Raji (cell line): Measurements from ENCODE around the gene MCCC1.

ENCODE experiments used
- POLR2A ChIP-seq: IDR thresholded peaks from 2 replicates; pipeline ENCODE4 v1.6.1; 2011; ENCODE audit warnings: low read depth, low read length, control low read depth; ENCODE audit not compliant: insufficient read depth

The MCCC1 gene

DNA sequence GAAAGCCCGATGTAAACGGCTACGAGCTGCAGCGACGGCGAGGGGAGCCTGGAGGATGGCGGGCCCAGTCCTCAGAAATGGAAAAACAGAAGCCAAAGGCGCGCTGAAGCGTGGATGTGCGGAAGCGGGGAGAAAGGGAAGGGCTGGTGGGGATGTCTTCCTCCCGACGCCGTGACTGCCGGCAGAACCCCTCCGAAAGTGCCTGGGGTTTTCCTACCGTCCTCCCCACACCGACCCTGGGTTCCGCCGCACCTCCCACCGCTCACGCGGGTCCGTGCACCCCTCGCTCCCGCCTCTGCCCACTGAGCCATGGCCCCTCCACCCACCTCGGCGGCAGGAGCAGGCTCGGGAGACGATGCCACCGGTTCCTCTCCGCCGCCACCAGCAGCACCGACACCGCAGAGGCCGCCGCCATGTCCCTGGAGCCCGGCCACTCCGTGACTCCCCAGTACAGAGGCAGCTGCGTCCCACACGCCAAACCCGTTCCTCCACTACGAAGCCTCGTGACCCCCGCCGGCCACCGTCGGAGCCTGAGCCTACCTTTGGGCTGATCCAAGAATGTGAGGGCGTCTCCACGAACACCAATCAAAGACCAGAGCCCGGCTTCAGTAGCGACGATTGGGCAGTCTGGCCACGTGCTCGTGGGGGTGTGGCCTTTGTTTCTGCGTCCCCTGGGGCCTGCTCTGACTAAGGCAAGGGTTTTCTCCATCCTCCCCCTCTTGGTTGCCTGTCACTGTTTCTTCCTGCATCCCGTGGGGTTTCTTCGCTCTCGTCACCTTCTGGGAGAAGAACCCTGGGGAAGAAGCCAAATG is at the start of gene MCCC1:
Gene MCCC1, minus strand, starts transcription at position 471 of the 812 bp plus-strand sequence. Its CDS starts 56 bp downstream, at position 415.
- peak; percentile 79 for TF ChIP-seq POLR2A

DNA sequence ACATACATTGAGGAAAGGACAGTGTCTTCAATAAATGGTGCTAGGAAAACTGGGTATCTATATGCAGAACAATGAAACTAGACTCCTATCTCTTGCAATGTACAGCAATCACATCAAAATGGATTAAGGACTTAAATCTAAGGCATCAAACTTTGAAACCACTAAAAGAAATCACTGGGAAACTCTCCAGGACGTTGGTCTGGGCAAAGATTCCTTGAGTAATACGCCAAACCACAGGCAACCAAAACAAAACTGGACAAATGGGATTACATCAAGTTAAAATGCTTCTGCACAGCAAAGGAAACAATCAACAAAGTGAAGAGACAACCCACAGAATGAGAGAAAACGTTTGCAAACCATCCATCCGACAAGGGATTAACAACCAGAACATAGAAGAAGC is 48.8 kb upstream of the MCCC1 start:
- no peak for TF ChIP-seq POLR2A

DNA sequence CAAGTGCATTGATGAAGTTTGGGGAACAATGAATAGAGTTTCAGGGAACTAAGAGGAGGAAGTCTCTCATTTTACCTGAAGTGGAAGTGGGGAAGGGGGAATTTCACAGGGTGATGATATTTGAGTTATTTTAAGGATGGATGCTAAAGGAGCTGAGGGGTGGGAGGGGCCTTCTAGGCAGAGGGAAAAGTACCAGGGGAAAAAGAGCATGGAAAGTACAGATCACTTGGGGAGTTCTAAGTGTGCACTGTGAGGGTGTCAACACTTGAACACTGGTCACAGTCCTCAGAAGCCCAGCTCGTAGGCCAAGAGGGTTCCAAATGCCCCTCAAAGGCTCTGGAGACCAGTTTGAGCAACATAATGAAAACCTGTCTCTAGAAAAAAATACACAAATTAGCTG is 45.1 kb upstream of the MCCC1 start:
- TF ChIP-seq POLR2A = no peak

DNA sequence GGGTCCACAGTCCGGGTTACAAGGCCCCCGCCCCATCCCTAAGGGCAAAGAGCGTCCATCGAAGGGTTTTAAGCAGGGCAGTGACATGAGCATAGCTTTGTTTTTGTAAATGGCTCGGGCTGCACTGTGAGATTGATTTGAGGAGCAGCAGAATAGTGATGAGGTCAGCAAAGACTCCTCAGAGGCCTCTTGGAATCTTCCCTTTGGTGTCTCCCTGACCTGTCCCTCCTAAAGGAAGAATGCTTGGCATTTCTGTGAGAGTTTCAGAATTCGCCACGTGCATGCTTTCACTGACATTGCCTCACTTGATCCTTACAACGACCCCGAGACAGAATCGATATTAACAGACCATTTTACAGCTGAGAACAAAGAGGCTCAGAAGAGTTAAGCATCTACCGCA is 42.9 kb upstream of the MCCC1 start:
- TF ChIP-seq POLR2A = no peak

DNA sequence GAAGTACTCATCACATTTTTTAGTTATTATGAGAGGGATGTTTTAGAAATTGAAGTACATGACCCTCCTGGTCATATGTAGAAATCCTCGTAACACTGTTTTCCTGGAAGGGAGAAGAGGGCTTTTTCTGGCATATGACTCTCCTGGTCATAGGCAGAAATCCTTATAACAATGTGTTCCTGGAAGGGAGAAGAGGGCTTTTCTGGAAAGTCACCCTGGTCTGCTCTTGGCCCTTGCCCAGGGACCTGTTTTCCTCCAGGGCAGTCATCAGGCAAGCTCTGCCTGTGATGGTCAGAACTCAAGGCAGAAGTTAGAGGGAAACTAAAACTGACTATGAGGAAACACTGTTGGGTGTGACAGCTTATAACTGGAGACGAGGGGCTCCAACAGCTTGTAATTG is 35.5 kb upstream of the MCCC1 start:
- no peak for TF ChIP-seq POLR2A

DNA sequence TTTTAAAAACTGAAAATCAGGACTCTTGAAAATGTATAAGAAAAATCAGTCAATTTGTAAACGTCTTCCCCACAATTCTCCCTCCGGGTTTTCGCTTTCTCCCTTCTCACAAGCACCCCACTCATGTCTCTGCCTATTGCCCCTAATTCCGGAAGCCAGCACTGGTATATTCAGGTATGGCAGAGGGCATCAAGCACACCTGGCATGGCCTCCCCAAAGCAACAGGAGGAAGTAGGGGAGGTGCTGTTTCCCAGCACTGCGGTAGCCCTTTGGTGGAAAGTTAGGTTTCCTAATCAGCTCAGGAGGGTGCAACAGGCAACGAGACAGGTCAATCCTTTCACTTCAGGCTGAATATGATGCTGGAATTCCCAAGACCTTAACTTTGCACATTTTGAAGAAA is 33.1 kb upstream of the MCCC1 start:
- TF ChIP-seq POLR2A = no peak

DNA sequence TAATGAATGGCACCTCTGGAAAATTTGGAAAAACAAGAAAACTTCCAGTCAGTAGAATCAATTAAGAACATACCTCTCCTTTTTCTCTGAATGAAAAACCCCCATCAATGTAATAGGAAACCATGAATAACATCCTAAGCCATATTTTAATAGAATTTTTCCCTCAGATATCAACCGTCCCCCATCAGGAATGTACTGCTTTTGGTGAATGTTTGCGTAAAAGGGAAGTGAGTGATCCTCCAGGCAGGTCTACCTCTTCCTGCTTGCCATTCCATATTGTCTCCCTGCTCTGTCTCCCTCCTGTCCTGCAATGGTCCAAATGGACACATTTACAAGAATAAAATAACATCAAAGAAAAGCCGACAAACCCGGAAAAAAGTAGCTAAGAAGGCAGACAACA is 32.4 kb upstream of the MCCC1 start:
- TF ChIP-seq POLR2A = no peak

DNA sequence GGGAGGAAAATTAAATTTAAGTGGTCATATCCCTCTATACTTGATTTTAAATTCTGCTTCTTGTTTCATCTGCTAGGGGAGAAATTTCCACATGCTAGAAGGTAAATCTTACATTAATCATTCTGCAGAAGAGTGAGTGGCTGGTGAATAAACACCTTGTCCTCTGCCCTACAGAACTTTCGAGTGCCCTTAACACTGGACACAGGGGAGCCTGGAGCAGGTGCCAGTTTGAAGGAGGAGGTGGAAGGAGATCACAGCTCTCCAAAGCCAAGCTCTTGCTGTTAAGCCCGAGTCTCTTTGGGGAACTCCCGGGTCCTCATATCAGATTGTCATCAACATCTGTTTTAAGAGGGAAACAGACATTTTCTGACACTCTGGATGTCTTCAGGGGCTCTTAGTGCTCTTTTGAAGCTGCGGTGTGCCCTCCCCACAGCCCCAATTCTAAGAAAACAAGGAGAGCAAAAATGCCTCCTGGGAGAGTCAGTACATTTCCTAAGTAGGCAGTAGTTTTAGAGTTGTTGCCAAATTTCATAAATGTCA is 32.0 kb upstream of the MCCC1 start:
- no peak for TF ChIP-seq POLR2A

DNA sequence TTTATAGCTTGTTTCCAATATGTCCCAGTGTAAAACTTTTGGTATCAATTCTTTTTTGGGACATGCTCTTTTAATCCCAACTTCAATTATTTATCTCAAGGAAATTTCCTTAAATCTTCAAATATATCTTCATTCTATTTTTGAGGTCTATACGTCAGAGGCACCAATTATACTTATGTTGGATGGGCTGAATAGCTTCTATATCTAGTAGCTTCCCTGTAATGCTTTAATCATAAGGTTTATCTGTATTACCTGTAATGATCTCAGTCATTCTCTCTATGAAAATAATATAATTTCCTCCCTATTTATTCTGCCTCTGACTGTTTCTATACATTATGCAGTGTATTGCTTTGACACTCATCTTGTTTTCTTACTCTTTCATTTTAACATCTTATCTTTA is 29.9 kb upstream of the MCCC1 start:
- no peak for TF ChIP-seq POLR2A

DNA sequence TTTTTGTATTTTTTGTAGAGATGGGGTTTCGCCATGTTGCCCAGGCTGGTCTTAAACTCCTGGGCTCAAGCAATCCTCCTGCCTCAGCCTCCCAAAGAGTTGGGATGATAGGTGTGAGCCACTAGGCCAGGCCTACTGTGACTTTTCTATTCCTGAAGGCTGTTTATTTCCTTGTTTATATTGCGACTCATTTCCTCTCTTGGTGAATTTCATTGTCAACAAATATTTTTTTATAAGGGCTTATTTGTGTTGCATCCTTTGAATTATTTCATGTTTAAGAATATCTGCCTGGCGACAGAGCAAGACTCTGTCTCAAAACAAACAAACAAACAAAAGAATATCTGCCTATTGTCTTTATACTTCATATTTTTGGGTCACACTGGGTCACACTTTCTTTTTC is 29.4 kb upstream of the MCCC1 start:
- TF ChIP-seq POLR2A = no peak

DNA sequence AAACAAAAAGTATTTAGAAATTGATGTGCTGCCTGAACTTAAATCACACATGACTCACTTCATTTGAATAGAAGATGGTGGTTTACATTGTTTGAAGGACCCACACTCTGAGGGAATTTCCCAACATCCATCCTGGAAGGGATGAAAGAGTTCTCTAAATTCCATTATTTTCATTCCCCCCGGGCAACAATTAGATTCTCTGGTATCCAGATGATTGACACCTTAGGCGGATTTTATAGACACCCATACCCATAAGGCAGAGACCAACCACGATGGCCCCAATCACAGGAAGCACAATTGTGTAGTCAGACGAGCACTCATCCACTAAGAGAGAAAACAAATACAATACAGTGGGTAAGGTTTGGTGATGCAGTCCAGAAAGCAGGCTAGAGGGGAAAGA is 24.6 kb upstream of the MCCC1 start:
- no peak for TF ChIP-seq POLR2A

DNA sequence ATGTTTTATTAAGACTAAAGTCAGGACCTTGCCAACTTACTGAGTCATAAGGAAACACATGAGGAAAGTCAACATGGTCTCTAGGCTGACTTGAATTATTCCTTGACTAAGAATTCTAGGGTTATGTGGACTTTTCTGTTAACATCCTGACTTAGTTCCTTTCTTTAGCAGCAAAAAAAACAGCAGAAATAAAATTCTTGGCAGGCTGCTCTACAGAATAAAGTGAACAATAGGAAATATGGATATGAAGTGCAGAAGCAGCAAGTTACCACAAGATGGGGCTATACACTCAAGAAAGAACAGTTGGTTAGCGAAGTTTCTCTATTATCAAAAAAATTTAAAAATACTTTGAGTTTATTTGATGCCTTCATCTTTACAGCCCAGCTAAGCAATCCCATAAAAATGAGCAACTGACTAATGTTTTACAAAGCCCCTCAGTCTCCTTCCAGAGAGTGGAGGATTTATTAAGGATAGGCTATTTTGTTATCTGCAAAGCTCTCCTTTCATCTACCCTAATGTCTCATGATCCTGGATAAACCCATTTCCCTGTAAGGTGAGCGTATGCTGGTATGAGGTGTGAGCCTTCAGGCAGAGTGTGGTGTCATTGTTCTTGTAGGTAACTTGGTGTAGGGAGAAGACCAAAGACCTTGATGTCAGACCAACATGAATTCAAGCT is 23.1 kb upstream of the MCCC1 start:
- TF ChIP-seq POLR2A = no peak

DNA sequence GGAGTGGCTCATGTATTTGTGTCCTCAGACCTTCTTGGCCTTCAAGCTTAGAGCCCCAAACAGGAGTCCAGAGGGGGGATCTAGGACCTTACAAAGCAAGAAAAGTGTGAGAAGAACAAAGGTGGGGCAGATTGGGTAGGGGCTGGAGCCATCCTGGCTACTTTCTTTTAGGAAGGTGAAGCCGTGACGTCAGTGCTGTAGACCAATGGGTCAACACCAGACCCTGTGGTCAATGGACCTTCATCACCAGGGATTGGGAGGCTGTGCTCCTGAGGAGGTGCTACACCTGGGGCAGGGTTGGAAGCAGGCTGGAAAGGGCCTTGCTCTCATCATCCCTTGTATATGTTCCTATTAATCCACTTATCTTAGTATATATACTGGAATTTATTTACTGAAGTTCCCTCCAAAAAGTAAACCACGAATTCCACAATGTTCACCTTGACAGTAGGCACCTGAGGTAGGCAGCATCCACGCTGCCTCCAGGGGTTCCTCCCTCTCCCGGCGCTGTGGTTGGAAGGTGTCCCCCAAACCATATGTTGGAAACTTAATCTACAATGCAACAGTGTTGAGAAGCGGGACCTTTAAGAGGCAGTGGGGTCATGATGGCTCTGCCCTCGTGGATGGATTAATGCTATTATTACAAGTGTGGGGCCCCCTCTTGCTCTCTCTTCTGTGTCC is 21.4 kb upstream of the MCCC1 start:
- TF ChIP-seq POLR2A = no peak

DNA sequence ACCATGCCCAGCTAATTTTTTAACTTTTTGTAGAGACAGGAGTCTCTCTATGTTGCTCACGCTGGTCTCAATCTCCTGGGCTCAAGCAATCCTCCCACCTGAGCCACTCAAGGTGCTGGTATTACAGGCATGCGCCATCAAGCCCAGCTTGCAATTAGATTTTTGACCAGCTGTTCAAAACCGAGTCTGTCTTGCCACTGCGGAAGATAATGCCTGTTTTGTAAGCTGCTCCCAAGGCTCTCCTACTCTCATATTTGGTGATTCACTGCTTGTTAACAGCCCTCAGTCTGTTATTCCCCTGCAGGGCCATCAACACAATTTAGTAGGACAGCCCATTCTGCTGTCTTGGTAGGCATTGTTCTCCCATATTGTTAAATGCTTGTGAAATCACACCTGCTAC is 17.8 kb upstream of the MCCC1 start:
- TF ChIP-seq POLR2A = no peak

DNA sequence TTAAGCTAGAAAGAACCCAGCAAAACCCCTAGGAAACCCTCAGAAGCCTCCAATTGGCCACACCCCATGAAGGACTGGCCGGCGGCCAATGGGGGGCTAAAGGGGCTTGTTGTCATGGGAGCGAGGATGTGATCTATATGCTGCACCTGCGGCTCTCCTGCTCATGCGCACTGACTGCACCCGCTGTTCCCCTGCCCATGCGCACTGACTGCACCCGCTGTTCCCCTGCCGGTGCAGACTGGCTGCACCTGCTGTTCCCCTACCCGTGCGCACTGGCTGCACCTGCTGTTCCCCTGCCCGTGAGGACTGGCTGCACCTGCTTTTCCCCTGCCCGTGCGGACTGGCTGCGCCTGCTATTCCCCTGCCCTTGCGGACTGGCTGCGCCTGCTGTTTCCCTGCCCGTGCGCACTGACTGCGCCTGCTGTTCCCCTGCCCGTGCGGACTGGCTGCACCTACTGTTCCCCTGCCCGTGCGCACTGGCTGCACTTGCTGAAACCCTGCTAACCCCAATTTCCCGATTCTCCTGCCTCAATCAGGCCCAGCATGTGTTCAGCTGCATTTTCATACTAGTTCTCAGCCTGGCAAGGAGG is 16.8 kb upstream of the MCCC1 start:
- peak; percentile 62 for TF ChIP-seq POLR2A
